Measurements from ENCODE around the gene RALGPS1.

- no peak for TF ChIP-seq CTCF (IDR thresholded peaks at IDR 0.05)
- no peak for TF ChIP-seq POLR2A (IDR thresholded peaks at IDR 0.05)
- TF ChIP-seq EP300 (IDR thresholded peaks at IDR 0.05), result no peak
Observed at GRCh38 chr9:127175319-127175715, 260.7 kb downstream of the RALGPS1 start.

Data from tibial nerve (tissue), 4 donors.